Body of pancreas (tissue), 4 donors: Measurements from ENCODE around the gene FBXO38.

Source experiments
- CTCF ChIP-seq, 7 experiments: fragments of 450-650 bp in 4 of 7; fragments of 200-600 bp in 3 of 7; sonication (generic) in 3 of 7; IDR thresholded peaks; one replicate each; pipeline ENCODE4 v1.5.1; 2016 to 2019; ENCODE audit warnings: antibody characterized with exemption in 7 of 7
- POLR2A ChIP-seq, 3 donors: fragments of 450-650 bp; IDR thresholded peaks; one replicate each; pipeline ENCODE4 v1.6.1; 2016; ENCODE audit warnings: antibody characterized with exemption in 3 of 3, mild to moderate bottlenecking in 2 of 3

- TF ChIP-seq POLR2A (IDR thresholded peaks at IDR 0.05) (no peak), CTCF (IDR thresholded peaks at IDR 0.05) (no peak)
Measured at GRCh38 chr5:148459669-148460068, 75.9 kb downstream of the FBXO38 start.
